NCI-H526 treated with DMSO at 0.1 percent for 48 hours (cell line): Measurements from ENCODE around the gene FAM120AOS.

ENCODE experiments used
- DNase-seq: peaks from one replicate; lab custom pipeline; 2025; lab: John Stamatoyannopoulos, UW

Gene FAM120AOS

GRCh38 chr9:93437996-93438395, 15.4 kb downstream of the FAM120AOS start:
- no peak for DNase-seq

- DNase-seq, result no peak
These were observed 16.6 kb downstream of the FAM120AOS start for GRCh38 chr9:93436655-93437407.

DNA sequence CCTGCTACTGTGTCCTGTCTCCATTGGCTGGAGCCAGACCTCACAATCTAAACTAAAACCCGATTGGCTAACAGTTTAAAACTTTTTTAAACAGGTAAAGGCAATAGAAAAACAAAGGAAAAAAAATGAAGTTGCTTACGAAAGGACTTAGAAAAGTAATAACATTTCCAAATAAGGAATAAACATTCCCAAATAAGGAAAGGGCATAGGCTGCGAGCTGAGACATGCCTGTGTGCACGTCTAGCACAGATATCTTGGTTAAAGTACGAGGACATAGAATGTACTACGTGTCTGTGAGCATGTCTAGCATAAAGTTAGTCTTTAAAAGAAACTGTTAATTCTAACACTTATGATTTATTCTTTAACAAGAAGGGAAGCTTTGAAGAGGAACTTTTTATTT, 17.2 kb downstream of the FAM120AOS start:
- DNase-seq, result no peak

- DNase-seq, result no peak
These were observed 18.0 kb downstream of the FAM120AOS start for GRCh38 chr9:93435386-93435785.

GRCh38 chr9:93434056-93434455, 19.3 kb downstream of the FAM120AOS start:
- DNase-seq, result no peak

- no peak for DNase-seq
These were observed 20.4 kb downstream of the FAM120AOS start for GRCh38 chr9:93432964-93433363.

DNA sequence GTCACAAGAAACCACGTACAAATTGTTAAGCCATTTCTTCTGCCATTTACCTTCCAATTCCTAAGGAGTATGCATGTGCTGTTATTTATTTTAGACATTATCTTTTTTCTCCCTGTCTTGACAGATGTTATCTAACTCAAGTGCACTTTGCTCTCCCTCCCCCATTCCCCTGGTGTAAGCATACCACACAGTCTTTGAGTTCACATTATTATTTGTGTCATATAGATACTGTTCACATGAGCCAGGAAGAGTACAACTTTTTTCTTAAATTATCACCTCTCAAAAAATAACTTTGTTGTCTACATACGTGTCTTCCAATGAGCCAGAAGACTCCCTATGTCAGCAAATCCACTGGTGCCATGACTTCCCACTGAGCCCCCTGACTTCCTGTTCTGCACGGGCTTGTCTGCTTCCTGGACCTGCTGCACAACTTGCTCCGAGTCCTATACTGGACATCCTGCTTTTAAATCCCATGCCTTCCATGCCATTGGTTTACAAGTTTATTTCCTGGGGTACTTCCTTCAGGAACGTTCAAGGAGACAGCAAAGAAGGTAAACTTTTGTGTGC, 21.8 kb downstream of the FAM120AOS start:
- DNase-seq, result no peak

DNA sequence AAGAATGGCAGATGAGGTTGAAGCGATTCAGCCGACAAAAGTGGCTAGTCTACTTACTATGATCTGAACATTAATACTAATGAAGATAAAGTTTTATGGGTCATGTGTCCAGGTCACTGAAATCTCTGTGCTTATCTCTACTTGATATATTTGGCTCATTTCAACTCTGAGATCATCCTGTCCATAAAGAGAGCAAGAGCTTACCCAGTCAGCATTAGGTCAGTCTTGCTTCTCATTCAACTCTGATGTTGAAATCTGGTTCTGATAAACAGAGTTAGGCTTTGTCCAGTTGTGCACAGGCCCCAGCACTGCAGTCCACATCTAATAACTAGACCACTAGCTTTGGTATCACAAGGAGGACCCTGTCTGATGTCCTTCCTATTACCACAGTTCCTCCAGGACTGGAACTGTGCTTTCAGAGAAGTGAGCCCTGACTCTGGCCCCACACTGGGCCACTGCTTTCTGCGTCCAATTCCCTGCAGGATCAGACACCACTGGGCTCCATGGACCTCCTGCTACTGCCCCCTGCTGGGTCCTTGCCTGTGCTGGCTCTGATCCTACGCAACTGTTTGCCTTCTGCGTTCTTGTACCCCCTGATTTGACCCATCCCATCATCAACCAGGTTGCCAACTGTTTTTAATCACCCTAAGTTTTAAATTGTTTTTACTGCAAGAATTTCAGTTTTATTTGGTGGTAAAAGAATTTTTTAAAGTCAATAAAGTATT, 25.6 kb downstream of the FAM120AOS start:
- DNase-seq, result no peak

DNA sequence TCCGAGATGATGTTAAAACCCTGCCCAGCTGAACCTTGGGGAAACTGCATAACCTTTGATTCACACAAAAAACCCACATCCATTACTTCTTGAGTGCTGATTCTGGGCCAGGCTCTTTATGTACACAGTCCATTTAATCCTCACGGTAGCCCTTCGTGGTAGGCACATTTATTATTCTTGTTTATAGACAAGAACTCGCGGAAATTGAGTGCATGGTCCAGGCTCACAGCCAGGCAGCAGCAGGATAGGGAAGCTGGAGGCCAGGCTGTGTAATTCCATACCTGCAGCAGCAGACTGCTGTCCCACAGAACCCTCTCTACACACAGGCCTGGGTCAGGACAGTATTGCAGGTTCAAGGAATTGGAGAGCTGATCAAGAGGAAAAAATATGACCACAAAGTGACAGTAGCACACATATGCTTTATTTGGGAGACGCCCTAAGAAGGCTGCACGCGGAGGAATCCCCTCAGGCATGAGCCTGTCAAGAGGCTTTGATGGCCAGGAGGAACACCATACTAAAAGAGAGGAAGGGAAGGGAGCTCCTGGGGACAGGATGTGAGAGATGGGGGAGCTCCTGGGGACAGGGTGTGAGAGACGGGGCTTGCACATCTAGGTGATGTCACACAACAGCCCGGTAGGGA, 30.3 kb downstream of the FAM120AOS start:
- DNase-seq, result no peak

DNA sequence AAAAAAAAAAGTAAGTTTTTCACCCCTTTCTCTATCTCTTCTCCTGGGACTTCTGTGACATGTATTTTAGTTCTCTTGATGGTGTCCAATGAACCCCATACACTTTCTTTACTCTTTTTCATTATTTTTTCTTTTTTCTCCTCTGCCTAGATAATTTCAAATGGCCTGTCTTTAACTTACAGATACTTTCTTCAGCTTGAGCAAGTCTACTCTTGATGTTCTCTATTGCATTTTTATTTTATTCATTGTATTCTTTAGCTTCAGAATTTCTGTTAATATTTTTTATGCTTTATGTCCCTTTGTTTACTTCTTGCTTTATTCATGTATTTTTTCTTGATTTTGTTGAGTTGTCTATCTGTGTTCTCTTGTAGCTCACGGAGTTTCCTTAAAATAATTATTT, 34.4 kb downstream of the FAM120AOS start:
- no peak for DNase-seq

DNA sequence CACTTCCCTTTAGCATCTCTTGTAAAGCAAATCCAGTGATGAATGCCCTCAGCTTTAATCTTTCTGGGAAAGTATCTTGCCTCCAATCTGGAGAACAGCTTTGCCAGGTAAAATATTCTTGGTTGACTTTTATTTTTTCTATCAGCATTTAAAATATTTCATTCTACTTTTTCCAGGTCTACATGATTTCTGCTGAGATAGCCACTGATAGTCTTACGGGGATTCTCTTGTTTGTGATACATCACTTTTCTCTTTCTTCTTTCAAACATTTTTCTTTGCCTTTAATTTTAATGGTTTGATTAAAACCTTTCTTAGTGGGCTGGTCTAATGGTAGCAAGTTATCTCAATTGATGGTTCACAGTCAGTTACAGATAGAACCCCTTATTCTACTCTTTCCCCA, 35.8 kb downstream of the FAM120AOS start:
- DNase-seq, result no peak

- DNase-seq, result no peak
These were observed 36.7 kb downstream of the FAM120AOS start for GRCh38 chr9:93416530-93417235.

- DNase-seq, result no peak
These were observed 38.1 kb downstream of the FAM120AOS start for GRCh38 chr9:93415176-93415690.

DNA sequence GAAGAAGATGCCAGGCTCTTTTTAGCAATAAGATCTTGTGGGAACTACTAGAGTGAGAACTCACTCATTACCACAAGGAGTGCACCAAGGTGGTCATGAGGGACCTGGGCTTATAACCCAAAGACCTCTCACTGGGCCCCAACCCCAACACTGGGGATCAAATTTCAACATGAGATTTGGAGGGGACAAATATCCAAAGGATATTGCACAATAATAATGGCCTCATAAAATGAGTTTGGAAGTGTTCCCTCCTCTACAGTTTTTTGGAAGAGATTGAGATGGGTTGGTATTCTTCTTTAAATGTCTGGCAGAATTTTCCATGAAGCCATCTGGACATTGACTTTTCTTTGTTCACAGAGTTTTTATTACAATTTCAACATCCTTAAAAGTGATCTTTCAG, 39.9 kb downstream of the FAM120AOS start:
- DNase-seq, result no peak

DNA sequence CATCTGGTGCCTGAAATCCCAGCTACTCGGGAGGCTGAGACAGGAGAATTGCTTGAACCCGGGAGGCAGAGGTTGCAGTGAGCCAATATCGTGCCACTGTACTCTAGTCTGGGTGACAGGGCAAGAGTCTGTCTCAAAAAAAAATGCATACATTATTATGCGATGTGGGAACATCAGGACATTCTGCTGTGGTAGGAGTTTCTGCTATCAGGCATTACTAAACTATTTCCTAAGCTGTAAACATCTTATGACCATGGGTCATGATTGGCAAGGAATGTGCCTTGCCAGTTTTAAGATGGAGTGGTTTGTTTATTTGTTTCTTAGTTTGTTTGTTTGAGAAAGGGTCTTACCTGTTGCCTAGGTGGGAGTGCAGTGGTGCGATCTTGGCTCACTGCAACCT, 47.0 kb downstream of the FAM120AOS start:
- no peak for DNase-seq

DNA sequence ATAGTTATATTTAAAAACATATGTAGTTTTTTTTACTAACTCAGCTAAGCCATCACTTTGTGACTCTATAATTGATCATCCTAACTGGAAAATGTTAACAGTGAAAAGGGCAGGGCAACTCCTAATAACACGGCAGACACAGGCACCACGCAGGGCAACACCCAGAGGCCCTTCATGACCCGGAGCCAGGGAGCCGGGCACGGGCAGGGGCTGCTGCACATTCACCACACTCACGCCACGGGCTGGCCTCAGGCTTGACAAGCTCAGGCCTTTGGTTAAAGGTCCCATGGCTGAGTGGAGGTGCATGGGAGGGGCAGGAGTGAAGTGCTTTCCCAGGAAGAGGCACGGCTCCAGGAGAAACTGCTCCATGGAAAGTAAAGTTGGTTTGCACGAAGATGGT, 54.9 kb downstream of the FAM120AOS start:
- DNase-seq, result no peak

GRCh38 chr9:93397661-93398373, 55.6 kb downstream of the FAM120AOS start:
- no peak for DNase-seq
